Keratinocyte (primary cell): ENCODE results near the gene FILIP1.

Experiments
- CTCF ChIP-seq, 3 experiments: IDR thresholded peaks in 1 of 3; conservative IDR thresholded peaks in 1 of 3; optimal IDR thresholded peaks in 1 of 3; 2 replicates in 2 of 3; 3 replicates in 1 of 3; pipeline versions ENCODE3 to v1.5.1; 2011; ENCODE audit warnings: low read length in 3 of 3, mild to moderate bottlenecking in 3 of 3, moderate library complexity in 2 of 3, control low read depth in 1 of 3, inconsistent platforms in 1 of 3; ENCODE audit not compliant: insufficient read depth in 2 of 3; ENCODE audit errors: extremely low read depth in 1 of 3
- EZH2 ChIP-seq: IDR thresholded peaks from one replicate; pipeline ENCODE4 v1.6.1; 2012; ENCODE audit warnings: inconsistent platforms, mild to moderate bottlenecking, low read length, moderate library complexity

- TF ChIP-seq CTCF (optimal IDR thresholded peaks at IDR 0.05 in 1 of 3, IDR thresholded peaks at IDR 0.05 in 1 of 3, conservative IDR thresholded peaks at IDR 0.05 in 1 of 3; ENCODE audit: extremely low read depth in 1 of 3, insufficient read depth in 2 of 3, low read length in 3 of 3) (no peak), EZH2 (no peak)
These were observed 201.0 kb downstream of the FILIP1 start for GRCh38 chr6:75292555-75292954.
